Hair follicular keratinocyte (primary cell): ENCODE measurements around the gene CERS2. TPM values are rescaled to one million over a fixed set of nuclear protein-coding genes. Genes with fewer than 3 reads are reported as not detected.

Experiments
- total RNA-seq: library from RNA; depleted of rRNA; stranded (reverse); fragments of >200 nt; gene quantifications from 2 replicates; pipeline ENCODE4 v1.2.3, GENCODE V29; 2015

CERS2 gene
- 111 and 112 TPM in 2 replicates for total RNA-seq

DNA sequence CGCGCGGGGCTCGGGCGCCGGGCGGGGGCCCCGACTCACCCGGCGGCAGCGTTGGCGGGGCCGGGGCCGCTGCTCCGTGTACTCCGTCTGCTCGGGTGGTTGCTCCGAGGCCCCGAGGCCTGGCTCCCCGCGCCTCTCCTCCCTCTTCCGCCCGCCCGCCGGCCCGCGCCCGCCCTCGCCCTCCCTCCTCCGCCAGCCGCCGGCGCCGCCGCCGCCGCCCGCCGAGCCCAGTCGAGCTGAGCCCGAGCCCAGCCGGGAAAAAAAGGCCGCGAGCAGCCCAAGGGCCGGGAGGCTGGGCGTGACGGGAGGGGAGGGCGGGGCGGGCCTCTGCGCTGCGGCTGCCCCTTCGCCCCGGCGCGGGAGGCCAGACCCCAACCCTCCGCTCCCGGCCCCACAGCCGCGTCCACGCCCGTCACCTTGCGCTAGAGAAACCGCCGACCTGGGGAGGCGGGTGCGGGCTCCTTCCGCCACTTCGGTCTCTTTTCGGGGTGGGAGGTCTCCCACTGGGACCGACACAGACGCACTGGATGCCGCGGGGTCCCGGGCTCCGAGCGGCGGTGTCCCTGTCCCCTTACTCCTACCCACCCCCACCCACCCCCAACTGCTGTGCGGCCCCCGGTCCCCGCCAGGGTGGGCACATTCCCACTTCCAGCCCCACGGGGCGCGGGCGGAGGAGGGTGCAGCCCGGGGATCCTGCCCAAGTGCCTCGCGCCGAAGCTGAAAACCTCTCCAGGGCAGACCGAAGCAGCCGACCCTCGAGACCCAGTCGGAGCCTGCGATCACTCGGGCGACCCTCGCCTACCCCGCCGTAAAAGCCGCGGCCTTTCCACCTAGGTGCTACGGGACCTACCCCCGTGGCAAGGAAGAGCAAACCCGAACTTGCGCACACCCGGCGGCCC, at the start of gene CERS2:
Gene CERS2, minus strand, starts transcription at position 256 of the 899 bp plus-strand sequence. CDS start 5,745 bp downstream, outside the sequence.

DNA sequence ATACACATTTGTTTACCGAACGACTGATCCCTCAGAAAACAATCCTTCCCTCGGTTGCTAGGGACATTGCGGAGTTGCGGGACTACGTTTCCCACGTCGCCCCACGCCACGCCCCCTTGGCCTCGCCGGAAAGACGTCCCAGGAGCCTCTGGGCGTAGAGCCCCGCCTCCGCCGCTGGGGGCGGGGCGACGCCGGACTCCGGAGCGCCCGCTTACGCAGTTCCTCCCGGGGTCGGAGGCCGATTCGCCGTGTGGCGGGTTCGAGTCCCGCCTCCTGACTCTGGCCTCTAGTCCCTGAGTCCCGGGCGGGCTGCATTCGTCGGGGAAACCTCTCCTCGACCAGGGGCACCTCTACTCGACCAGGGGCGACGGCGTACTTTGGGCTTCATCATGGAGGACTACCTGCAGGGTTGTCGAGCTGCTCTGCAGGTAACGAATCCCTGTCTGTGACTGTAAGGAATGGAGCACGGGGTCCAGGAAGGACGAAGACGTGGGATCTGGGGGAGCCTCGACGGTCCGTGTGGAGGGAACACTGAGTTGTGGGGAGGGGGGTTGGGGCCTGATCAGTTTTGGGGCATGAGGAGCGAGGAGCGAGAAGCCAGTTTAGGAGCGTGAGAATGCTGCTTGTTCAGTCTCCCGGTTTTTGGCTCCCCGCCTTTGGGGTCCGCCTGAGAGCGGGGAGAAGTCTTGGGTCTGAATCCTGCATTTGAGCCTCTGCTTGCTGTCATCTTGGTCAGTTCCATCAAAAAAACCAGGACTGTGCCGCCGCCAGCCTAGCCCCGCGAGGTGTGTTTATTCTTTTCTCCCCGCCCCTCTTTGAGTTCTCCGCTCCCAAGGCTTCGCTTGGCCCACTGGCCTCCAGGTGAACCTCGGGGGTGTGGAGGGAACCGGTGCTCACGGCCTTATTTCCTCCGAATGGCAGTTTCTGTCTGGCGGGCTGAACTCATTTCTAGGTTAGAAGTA, 33.9 kb upstream of the CERS2 start, which contains the start of gene PRUNE1:
Gene PRUNE1, plus strand, starts transcription at position 206 of the 962 bp plus-strand sequence. Its CDS starts 184 bp downstream, at position 390.

GRCh38 chr1:151006327-151007052, 31.9 kb upstream of the CERS2 start, which contains the start of gene MINDY1:
Gene MINDY1 (minus strand): TSS chr1:151006902. CDS start chr1:151002617, 4,285 bp downstream.

DNA sequence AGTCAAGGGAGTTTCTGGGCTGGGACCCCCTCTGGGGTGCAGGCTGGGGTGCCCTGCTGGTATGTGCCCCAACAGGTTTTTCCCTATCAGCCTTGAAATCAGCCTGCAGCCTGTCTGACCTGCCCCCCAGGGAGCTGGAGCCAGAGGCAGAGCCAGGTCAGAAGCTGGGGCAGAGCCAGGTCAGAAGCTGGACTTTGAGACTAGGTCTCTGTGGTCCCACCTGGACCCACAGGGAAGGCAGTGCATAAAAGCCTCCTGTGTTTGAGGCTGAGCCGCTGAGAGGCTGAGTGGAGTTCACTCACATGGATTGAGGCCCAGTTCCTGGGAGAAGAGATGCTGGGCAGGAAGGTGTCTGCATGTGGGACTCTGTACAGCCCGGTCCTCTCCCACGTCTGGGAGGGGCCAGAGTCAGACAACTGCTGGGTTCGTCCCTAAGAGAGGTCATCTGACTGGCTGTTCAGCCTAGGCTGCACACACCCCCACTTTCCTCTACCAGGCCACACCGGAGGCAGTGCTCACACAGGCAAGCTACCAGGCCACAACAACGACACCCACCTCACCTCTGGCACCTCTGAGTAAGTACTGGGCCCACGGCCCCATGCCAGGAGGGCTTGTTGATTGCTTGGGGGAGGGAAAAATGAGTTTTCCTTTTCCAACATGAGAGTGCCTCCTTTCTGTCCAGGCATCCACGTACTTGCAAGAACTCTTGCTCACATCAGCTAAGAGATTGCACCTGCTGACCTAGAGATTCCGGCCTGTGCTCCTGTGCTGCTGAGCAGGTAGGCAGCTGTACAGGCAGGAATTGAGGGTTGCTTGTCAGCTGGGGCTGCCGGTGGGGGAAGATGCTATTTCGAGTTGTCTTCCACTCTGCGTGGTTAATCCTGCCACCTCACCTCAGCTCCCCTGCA, 7.4 kb upstream of the CERS2 start, which contains the start of gene ANXA9:
Gene ANXA9, plus strand, starts transcription at position 488 of the 908 bp plus-strand sequence. CDS start 814 bp downstream, outside the sequence.

DNA sequence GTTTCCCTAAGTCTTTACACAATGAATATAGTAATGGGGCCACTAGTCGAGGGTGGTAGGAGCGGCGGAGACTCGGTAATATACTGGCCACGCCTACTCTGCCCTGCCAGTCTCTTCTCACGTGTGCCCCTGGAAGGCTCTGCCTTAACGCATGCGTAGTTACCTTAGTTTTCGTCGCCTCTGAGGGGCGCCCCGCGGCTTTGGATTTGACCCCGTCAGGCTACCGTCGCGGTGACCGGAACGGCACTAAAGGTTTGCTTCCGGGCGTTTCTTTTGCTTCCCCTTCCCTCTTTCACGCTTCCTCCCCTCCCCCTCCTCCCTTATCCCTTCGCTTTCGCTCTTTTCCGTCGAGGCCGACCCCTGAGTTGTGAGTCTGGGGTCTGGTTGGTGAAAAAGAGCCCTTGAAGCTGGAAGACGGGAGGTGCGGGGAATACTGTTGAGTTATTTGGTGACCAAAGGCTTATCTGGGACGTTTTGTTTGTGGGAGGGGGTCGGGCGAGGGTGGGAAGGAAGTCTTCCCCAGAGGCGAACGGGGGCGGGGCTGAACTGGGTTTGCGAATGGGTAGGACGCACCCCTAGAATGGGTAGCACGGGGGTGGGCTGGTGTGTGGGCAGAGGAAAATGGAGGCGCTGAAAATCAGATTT, 48.4 kb downstream of the CERS2 start, which contains the start of gene SETDB1:
Gene SETDB1, plus strand, starts transcription at position 267 of the 645 bp plus-strand sequence. CDS start 1,352 bp downstream, outside the sequence.

Other genes with a start within 250 kb of the CERS2 start
- 3.0 and 3.9 TPM in 2 replicates for gene CTSS, start 209.1 kb downstream of the CERS2 start, total RNA-seq
- 72.9 and 111 TPM in 2 replicates for gene CTSK, start 166.6 kb downstream of the CERS2 start, total RNA-seq
- gene ARNT, start 98.2 kb downstream of the CERS2 start, total RNA-seq: 16.7 and 19.4 TPM in 2 replicates
- gene CTXND2, start 87.7 kb downstream of the CERS2 start, total RNA-seq: not detected in 2 replicates
- gene SETDB1, start 48.5 kb downstream of the CERS2 start, total RNA-seq: 18.8 and 28.3 TPM in 2 replicates
- 0.31 and 0.61 TPM in 2 replicates for gene ANXA9, start 7.5 kb upstream of the CERS2 start, total RNA-seq
- 8.8 and 12.7 TPM in 2 replicates for gene MINDY1, start 32.1 kb upstream of the CERS2 start, total RNA-seq
- 11.5 and 18.2 TPM in 2 replicates for gene PRUNE1, start 33.6 kb upstream of the CERS2 start, total RNA-seq
- gene BNIPL, start 61.8 kb upstream of the CERS2 start, total RNA-seq: 1.2 and 7.6 TPM in 2 replicates
- gene C1orf56, start 72.9 kb upstream of the CERS2 start, total RNA-seq: 0.94 and 1.7 TPM in 2 replicates
- gene CDC42SE1, start 84.8 kb upstream of the CERS2 start, total RNA-seq: 87.9 and 97.3 TPM in 2 replicates
- 9.3 and 9.6 TPM in 2 replicates for gene MLLT11, start 85.6 kb upstream of the CERS2 start, total RNA-seq
- 7.7 and 9.2 TPM in 2 replicates for gene GABPB2, start 95.9 kb upstream of the CERS2 start, total RNA-seq
- gene SEMA6C, start 171.8 kb upstream of the CERS2 start, total RNA-seq: 0.47 and 0.84 TPM in 2 replicates
- gene TNFAIP8L2, start 181.8 kb upstream of the CERS2 start, total RNA-seq: not detected in 2 replicates
- 6.0 and 6.5 TPM in 2 replicates for gene LYSMD1, start 191.1 kb upstream of the CERS2 start, total RNA-seq
- 23.0 and 39.4 TPM in 2 replicates for gene SCNM1, start 191.3 kb upstream of the CERS2 start, total RNA-seq
- gene TMOD4, start 201.1 kb upstream of the CERS2 start, total RNA-seq: 1.2 TPM in 1 of 2 replicates, not detected in the other
- gene VPS72, start 215.4 kb upstream of the CERS2 start, total RNA-seq: 43.2 and 55.1 TPM in 2 replicates
- 40.2 and 48.3 TPM in 2 replicates for gene PIP5K1A, start 223.7 kb upstream of the CERS2 start, total RNA-seq